ENCODE results near the gene PPP1R12A. TPM values are rescaled to one million over a fixed set of nuclear protein-coding genes. Genes with fewer than 3 reads are reported as not detected.

Gene PPP1R12A
- total and polyA plus RNA-seq, 2 of the 4 experiments (the other 2 are of a cell fraction): 47.7 to 112 TPM

DNA sequence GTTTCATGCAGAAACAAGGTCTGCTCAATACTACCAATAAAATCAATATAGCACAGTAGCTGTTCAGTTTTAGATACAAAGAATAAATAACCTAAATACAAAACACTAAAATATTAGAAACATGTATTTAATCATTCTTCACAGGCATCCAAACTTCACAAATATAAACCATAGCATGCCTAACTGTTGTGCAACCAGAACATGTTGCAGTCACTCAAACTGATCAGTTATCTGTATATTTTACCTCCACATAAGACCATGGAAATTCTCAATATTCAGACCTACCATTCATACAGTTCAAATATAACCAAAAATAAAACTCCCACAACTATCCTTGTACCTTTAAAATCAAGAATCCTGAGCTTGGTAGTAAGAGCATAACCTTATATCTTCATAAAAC, 161.0 kb downstream of the PPP1R12A start:
- no peaks in the 10 kb centered on the region for H3K9me3 ChIP-seq (ENCODE audit: control insufficient read depth, insufficient read depth, low read length)
- CTCF ChIA-PET: interaction anchor here (0.7 kb wide), 1 partner anchor 166 kb away, joined by 3 read pairs; no protein-coding TSS in a partner anchor
- peaks cover 2% of the 10 kb centered on the region; the same call in 1 of the 2 replicates for H3K36me3 ChIP-seq (ENCODE audit: control insufficient read depth, insufficient read depth, low read length)

More for the DNA sequence above, 161.0 kb downstream of the PPP1R12A start:
- no peak overlapping the region for H3K14ac ChIP-seq (replicated peaks; ENCODE audit: low read depth, low read length)
- no peak overlapping the region for H3K4me2 ChIP-seq (ENCODE audit: low read depth, low read length)
- no peak overlapping the region for H4K91ac ChIP-seq (ENCODE audit: insufficient read depth, low read depth, low read length)
- no peak overlapping the region for H2BK5ac ChIP-seq (ENCODE audit: low read depth, low read length, poor library complexity, severe bottlenecking)
- no peaks in the 10 kb centered on the region for H3K27me3 ChIP-seq (ENCODE audit: control insufficient read depth, insufficient read depth, low read length)
- no TSS peak for BruUV-seq (replicated peaks)
- no peak overlapping the region for H3K18ac ChIP-seq (ENCODE audit: low read depth, low read length)
- H3K4me1 ChIP-seq (ENCODE audit: control insufficient read depth, insufficient read depth, low read length): peaks cover 2% of the 10 kb centered on the region; the same call in 1 of the 2 replicates
- no peak overlapping the region for H2BK120ac ChIP-seq (ENCODE audit: low read depth, low read length)
- H2AK9ac ChIP-seq (replicated peaks; ENCODE audit: low read depth, low read length, poor library complexity): no peak overlapping the region
- DNase-seq: no peak
- no peak overlapping the region for H4K8ac ChIP-seq (ENCODE audit: low read depth in 2 of 2, low read length in 2 of 2)
- H3K23ac ChIP-seq (ENCODE audit: low read depth, low read length): no peak overlapping the region
- H2BK20ac ChIP-seq (ENCODE audit: low read depth, low read length): no peak overlapping the region
- TF ChIP-seq RCOR1 (IDR thresholded peaks at IDR 0.05; ENCODE audit: insufficient replicate concordance, low read length): no peak
- TF ChIP-seq CHD1 (IDR thresholded peaks at IDR 0.05; ENCODE audit: low read depth, low read length): no peak
- TF ChIP-seq, protein P1, sequence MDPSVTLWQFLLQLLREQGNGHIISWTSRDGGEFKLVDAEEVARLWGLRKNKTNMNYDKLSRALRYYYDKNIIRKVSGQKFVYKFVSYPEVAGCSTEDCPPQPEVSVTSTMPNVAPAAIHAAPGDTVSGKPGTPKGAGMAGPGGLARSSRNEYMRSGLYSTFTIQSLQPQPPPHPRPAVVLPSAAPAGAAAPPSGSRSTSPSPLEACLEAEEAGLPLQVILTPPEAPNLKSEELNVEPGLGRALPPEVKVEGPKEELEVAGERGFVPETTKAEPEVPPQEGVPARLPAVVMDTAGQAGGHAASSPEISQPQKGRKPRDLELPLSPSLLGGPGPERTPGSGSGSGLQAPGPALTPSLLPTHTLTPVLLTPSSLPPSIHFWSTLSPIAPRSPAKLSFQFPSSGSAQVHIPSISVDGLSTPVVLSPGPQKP (IDR thresholded peaks at IDR 0.05; ENCODE audit: borderline replicate concordance, low read depth, low read length): no peak
- TF ChIP-seq, protein P2, sequence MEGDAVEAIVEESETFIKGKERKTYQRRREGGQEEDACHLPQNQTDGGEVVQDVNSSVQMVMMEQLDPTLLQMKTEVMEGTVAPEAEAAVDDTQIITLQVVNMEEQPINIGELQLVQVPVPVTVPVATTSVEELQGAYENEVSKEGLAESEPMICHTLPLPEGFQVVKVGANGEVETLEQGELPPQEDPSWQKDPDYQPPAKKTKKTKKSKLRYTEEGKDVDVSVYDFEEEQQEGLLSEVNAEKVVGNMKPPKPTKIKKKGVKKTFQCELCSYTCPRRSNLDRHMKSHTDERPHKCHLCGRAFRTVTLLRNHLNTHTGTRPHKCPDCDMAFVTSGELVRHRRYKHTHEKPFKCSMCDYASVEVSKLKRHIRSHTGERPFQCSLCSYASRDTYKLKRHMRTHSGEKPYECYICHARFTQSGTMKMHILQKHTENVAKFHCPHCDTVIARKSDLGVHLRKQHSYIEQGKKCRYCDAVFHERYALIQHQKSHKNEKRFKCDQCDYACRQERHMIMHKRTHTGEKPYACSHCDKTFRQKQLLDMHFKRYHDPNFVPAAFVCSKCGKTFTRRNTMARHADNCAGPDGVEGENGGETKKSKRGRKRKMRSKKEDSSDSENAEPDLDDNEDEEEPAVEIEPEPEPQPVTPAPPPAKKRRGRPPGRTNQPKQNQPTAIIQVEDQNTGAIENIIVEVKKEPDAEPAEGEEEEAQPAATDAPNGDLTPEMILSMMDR (conservative IDR thresholded peaks at IDR 0.05; ENCODE audit: low read depth, low read length): no peak
- no peak for TF ChIP-seq MAZ (IDR thresholded peaks at IDR 0.05; ENCODE audit: borderline replicate concordance, low read depth, low read length)
- peak; percentile 36; the same call in 1 of the 2 replicates for TF ChIP-seq CEBPB (IDR thresholded peaks at IDR 0.05; ENCODE audit: low read depth, low read length)
- H2AK5ac ChIP-seq (ENCODE audit: low read depth, low read length): no peak overlapping the region
- H4K5ac ChIP-seq (ENCODE audit: low read depth, low read length): no peak overlapping the region
- no peak overlapping the region for H2AFZ ChIP-seq (replicated peaks; ENCODE audit: low read length, poor library complexity)
- H3K79me1 ChIP-seq (ENCODE audit: low read depth in 1 of 2, low read length in 2 of 2): peaks cover 0 to 5% of the 10 kb centered on the region in 2 experiments; a peak in 1 of 4 replicates
- H3K27ac ChIP-seq (ENCODE audit: insufficient read depth, low read length): no peak overlapping the region
- H3K9ac ChIP-seq (ENCODE audit: low read depth, low read length): no peak overlapping the region
- ATAC-seq (ENCODE audit: low read depth): no peak
- H2BK15ac ChIP-seq (ENCODE audit: low read depth, low read length): no peak overlapping the region
- dilution Hi-C loops (cut with HindIII; ENCODE audit: low sequenced_read_pairs, unreplicated experiment): no loop called here
- no peak overlapping the region for H3K4me3 ChIP-seq (ENCODE audit: insufficient read depth, low read depth, low read length)
- H3K56ac ChIP-seq (ENCODE audit: extremely low read depth, insufficient read depth, low read length): no peak overlapping the region
- POLR2A ChIA-PET (ENCODE audit: unreplicated experiment): interaction anchor here (0.6 kb wide), 1 partner anchor 104 kb away, joined by 4 read pairs; no protein-coding TSS in a partner anchor
- H3K9me1 ChIP-seq (ENCODE audit: insufficient read depth, low read length): no peaks in the 10 kb centered on the region
- intact Hi-C loops (cut with micrococcal nuclease): no loop called here
- no peaks in the 10 kb centered on the region for H4K20me1 ChIP-seq (ENCODE audit: insufficient read depth, low read length)
- in situ Hi-C loops (cut with MboI; ENCODE audit: low sequenced_read_pairs): no loop called here
- no peak overlapping the region for H3K4ac ChIP-seq (ENCODE audit: low read depth, low read length)
